Adipocyte (in vitro differentiated cells): ENCODE measurements around the gene MAGI1.
"Not testable (repeated sequence)": the region's sequence is repeated elsewhere in the genome, so short reads cannot be mapped to it uniquely, and the experiment has no call there.

Experiments
- DNase-seq: peaks from one replicate; pipeline ENCODE4 v3.0.0-alpha.2; 2015; ENCODE audit warnings: low read depth
- H3K27me3 ChIP-seq: replicated peaks from 2 replicates; pipeline ENCODE4 v1.7.0; 2013; ENCODE audit warnings: mild to moderate bottlenecking, low read length, moderate library complexity; ENCODE audit not compliant: control insufficient read depth, insufficient read depth
- H3K36me3 ChIP-seq: 2 replicates; pipeline ENCODE4 v1.7.0; 2013; ENCODE audit warnings: low read length, mild to moderate bottlenecking, moderate library complexity; ENCODE audit not compliant: control insufficient read depth, insufficient read depth, severe bottlenecking
- H3K4me1 ChIP-seq: 2 replicates; pipeline ENCODE4 v1.7.0; 2013; ENCODE audit warnings: mild to moderate bottlenecking, low read length, moderate library complexity; ENCODE audit not compliant: control insufficient read depth, insufficient read depth
- H3K4me3 ChIP-seq: 2 replicates; pipeline ENCODE4 v1.7.0; 2013; ENCODE audit warnings: mild to moderate bottlenecking, low read length, moderate library complexity
- H3K9ac ChIP-seq: 2 replicates; pipeline ENCODE4 v1.7.0; 2013; ENCODE audit warnings: mild to moderate bottlenecking, low read length, moderate library complexity
- H3K9me3 ChIP-seq: 2 replicates; pipeline ENCODE4 v1.7.0; 2013; ENCODE audit warnings: mild to moderate bottlenecking, low read length, moderate library complexity; ENCODE audit not compliant: control insufficient read depth

MAGI1 gene

DNA sequence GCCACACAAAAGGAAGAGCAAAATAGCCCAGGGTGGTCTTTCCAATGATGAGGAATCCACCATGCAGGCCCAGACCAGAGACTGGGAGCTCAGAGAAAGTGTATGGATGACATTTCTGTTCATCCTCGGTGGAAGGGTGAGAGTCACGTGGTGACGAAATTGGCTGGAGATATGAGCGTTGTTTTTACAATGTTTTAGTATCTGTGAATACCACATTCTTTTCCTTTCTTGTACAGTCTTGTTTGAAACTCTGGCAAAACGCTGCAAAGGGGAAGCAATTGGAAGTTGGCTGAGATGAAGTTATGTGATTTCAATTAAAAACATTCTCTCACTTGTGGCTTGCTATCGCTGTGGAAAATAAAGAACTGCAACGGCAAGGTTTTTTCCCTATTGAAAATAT lies 137.5 kb downstream of the MAGI1 start:
- Histone ChIP-seq H3K4me1 (no peaks in the 10 kb centered on the region), H3K36me3 (no peaks in the 10 kb centered on the region), H3K9ac (no peak overlapping the region), H3K9me3 (no peaks in the 10 kb centered on the region), H3K27me3 (no peaks in the 10 kb centered on the region), H3K4me3 (no peak overlapping the region)
- DNase-seq = no peak

DNA sequence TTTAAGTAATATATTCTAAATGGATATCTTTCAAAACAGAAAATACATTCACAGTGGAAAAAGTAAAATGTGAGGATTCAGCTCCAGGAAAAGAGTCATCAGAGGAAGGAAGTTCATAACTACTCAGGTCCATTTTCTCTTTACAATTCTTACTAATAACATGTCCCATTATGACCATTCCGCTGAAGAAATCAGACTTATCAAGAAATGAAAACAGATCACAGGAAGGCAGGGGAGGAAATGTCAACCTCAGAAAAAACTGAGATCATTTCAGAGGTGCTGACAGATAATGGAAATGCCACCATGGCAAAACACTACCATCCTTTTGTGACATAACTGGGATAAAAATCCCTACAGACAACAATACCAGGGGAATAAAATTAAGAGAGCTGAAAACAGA lies 139.5 kb downstream of the MAGI1 start:
- Histone ChIP-seq H3K9me3 (no peaks in the 10 kb centered on the region), H3K4me3 (no peak overlapping the region), H3K36me3 (no peaks in the 10 kb centered on the region), H3K4me1 (peaks cover 5% of the 10 kb centered on the region), H3K9ac (no peak overlapping the region), H3K27me3 (no peaks in the 10 kb centered on the region)
- no peak for DNase-seq

DNA sequence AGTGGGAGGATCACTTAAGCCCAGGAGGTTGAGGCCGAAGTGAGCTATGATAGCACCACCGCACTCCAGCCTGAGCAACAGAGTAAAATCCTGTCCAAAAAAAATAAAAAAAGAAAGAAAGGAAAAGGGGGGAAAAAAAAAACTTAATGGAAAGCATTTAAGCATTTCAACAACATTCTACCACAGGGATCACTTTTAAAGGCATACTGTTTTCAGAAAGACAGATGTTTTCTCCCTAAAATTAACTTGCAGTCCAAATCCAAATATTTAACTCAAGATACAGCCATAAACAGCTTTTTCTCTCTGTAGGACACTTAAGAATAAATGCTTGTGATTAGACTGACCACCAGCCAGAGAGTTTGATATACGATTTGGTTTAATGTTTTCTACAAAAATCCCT lies 141.0 kb downstream of the MAGI1 start:
- Histone ChIP-seq H3K4me3 (no peak overlapping the region), H3K4me1 (peaks cover 14% of the 10 kb centered on the region), H3K9ac (no peak overlapping the region), H3K36me3 (no peaks in the 10 kb centered on the region), H3K9me3 (no peaks in the 10 kb centered on the region), H3K27me3 (no peaks in the 10 kb centered on the region)
- no peak for DNase-seq

DNA sequence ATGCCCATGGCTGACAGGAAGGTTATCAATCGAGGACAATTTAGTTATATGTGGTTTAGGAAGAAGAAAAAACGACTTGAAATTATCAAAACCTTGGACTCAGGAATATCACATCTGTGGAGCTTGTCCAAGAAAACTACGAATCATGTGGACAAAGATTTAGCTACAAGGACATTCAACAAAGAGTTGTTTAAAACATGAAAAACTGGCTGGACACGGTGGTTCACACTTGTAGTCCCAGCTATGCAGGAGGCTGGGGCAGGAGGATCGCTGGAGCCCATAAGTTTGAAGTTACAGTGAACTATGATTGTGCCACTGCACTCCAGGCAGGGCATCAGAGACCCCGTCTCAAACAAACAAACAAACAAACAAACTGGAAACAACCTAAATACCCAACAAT lies 142.4 kb downstream of the MAGI1 start:
- H3K9me3 ChIP-seq = no peaks in the 10 kb centered on the region
- DNase-seq = no peak
- H3K36me3 ChIP-seq = no peaks in the 10 kb centered on the region
- H3K4me1 ChIP-seq = peaks cover 14% of the 10 kb centered on the region
- H3K9ac ChIP-seq = no peak overlapping the region
- H3K27me3 ChIP-seq = no peaks in the 10 kb centered on the region
- H3K4me3 ChIP-seq = no peak overlapping the region

DNA sequence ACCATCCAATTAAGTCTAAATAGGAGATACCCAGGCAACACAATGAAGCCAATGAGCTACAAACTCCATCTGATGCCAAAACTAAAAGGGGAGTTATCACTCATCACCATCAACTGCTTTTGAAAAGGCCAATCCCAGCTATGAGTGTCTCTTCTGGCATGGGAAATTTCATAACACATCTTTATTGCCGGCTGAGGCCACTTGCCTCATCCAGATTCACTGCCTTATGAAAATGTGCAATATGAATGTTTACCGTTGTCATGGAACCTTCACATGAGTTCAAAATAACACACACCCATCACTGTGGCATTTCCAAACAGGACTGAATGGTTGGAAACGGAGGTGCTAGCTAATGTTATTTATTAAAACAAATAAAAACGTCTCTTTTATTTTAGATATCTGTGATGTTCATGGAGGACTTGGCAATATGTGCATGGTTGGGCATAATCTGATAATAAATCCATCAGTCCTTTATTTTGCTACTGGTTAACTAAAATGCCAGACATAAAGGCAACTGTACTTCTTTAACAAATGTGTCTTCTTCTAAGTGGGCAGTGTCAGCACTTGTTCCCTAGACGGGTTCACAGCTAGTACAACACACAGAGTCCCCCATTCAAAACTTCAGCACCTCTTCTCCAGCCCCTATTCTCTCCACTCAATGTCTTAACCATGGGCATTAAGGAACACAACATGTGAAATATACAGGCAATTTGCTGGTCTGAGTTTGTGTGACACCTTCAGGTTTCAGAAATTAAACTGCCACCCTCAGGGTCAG lies 143.9 kb downstream of the MAGI1 start:
- Histone ChIP-seq H3K4me3 (no peak overlapping the region), H3K4me1 (peaks cover 14% of the 10 kb centered on the region), H3K9me3 (no peaks in the 10 kb centered on the region), H3K36me3 (no peaks in the 10 kb centered on the region), H3K9ac (no peak overlapping the region), H3K27me3 (no peaks in the 10 kb centered on the region)
- peak; percentile 56 for DNase-seq

DNA sequence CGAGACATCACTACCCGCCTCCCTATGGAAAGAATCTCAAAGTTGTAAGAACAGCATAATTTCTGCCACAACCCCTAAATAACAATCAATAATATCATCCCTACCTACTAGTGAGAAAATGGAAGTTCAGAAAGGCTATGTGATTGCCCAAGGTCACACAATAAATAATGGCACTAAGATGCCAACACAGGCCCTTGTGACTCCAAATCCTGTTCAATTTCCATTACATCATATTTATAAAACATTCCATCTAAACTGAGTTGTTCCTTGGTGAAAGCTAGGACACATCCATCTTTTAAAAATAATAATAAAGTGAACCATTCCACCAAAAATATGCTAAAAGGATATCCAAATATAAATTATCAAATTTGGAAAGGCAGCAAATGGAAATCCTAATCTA lies 144.6 kb downstream of the MAGI1 start:
- H3K36me3 ChIP-seq = no peaks in the 10 kb centered on the region
- H3K27me3 ChIP-seq = no peaks in the 10 kb centered on the region
- no peak for DNase-seq
- H3K9ac ChIP-seq = no peak overlapping the region
- H3K9me3 ChIP-seq = no peaks in the 10 kb centered on the region
- peaks cover 22% of the 10 kb centered on the region for H3K4me1 ChIP-seq
- no peak overlapping the region for H3K4me3 ChIP-seq

DNA sequence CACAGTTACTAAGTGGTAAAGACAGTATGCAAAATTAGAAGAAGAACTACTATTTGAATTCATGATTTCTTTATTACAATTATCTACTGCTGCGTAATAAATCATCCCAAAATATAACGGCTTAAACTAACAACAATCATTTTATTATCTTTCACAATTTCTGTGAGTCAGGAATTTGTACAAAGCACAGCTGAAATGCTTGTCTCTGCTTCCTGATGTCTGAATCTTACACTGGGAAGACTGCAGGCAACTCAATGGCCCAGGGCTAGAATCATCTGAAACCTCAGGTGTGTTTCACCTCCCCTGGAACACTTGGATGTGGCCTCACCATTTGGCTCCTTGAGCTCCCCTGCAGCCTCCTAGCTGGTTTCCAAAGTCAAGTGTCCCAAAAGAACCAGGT lies 145.1 kb downstream of the MAGI1 start:
- Histone ChIP-seq H3K9ac (no peak overlapping the region), H3K4me1 (peaks cover 27% of the 10 kb centered on the region), H3K9me3 (no peaks in the 10 kb centered on the region), H3K27me3 (no peaks in the 10 kb centered on the region), H3K36me3 (no peaks in the 10 kb centered on the region), H3K4me3 (no peak overlapping the region)
- no peak for DNase-seq

DNA sequence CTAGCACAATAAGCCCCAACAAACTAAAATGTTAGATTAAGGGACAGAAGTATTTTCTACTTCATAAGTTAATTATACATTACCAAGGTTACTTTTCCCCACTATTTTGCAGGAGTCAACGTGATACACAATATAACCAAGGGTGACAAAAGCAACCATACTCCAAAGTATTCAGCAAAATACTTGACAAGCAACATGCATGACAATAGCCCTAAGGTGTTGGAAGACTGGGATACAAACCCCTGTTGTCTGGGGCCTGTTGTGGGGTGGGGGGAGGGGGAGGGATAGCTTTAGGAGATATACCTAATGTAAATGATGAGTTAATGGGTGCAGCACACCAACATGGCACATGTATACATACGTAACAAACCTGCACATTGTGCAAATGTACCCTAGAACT lies 147.2 kb downstream of the MAGI1 start:
- not testable (repeated sequence) for H3K9ac ChIP-seq, H3K9me3 ChIP-seq, DNase-seq, H3K36me3 ChIP-seq, H3K4me3 ChIP-seq, H3K27me3 ChIP-seq
- peaks cover 39% of the 10 kb centered on the region for H3K4me1 ChIP-seq

DNA sequence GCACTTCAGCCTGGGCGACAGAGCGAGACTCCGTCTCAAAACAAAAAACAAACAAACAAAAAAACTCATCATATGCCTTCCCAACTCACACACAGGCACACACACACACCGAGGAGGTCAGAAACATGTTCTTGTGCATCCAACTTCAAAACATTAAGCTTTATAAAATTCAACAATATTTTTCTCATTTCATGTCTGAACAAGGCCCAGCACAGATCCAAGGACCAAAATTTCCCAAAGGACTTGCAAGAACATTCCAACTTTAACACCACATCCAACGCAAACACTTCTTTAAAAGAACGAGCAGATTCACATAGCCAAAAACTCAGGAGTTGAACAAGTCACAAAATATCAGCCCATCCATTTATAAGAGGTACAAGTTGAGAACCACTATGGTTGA lies 148.4 kb downstream of the MAGI1 start:
- Histone ChIP-seq H3K27me3 (no peaks in the 10 kb centered on the region), H3K9me3 (no peaks in the 10 kb centered on the region), H3K4me1 (peaks cover 39% of the 10 kb centered on the region), H3K9ac (no peak overlapping the region), H3K36me3 (no peaks in the 10 kb centered on the region), H3K4me3 (no peak overlapping the region)
- no peak for DNase-seq

DNA sequence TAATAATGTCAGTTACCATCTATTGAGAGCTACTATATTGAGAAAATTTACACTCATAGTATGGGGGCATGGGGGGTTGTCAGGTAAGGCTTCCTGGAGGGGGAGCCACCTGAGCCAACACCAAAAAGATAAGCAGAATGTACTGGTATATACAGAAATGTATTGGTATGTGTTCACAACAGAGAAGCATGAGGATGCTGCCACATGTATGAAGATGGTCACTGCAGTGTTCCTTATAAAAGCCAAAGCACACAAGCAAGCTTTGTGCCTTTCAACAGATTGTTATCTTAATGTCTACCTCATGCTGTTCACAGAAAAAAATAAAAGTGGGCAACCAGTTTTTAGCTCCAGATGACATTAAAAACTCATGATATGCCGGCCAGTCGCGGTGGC lies 149.0 kb downstream of the MAGI1 start:
- Histone ChIP-seq H3K36me3 (no peaks in the 10 kb centered on the region), H3K4me3 (no peak overlapping the region), H3K9me3 (no peaks in the 10 kb centered on the region), H3K27me3 (no peaks in the 10 kb centered on the region), H3K4me1 (peaks cover 38% of the 10 kb centered on the region), H3K9ac (no peak overlapping the region)
- DNase-seq = peak; percentile 10

DNA sequence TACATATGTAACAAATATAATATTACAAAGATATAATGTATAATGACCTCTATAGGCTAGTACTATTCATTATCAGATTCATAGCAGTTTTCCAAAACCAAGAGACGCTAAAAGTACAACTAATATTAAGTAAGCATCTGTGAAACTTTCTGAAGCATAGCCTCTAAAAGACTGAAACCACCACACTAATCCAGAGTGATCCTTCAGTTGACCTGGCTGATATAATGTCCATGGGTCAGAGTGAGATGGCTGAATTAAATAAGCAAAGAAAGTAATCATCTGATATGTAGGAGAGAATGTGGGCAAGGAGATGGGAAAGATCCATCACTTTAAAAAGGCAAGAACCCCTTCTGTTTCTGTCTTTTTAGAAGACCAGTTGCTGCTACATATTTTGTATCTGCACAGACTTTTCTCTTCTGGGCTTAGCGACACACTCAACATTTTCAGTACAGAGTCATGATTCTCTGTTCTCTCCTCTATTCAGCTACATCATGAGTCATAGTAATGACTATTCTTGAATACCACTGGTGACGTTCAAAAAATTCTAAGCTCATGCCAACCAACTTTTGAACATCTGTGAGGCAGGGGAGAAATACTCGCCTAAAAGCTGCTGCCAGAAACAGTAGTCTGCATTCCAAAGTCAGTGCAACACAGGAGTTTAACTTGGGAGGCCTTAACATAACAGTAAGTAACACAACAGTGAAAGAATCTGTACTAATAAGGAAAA lies 149.6 kb downstream of the MAGI1 start:
- Histone ChIP-seq H3K9ac (no peak overlapping the region), H3K36me3 (no peaks in the 10 kb centered on the region), H3K4me1 (peaks cover 32% of the 10 kb centered on the region), H3K9me3 (no peaks in the 10 kb centered on the region), H3K27me3 (no peaks in the 10 kb centered on the region), H3K4me3 (peak overlapping the region; percentile 52)
- peak; percentile 94 for DNase-seq
